ENCODE results near the gene STK16. TPM values are rescaled to one million over a fixed set of nuclear protein-coding genes. Genes with fewer than 3 reads are reported as not detected.

STK16 gene
- total and polyA plus RNA-seq, 2 of the 13 experiments (the other 11 are each of a cell fraction or from before 2014, with no cell fraction given): 28.0 to 50.9 TPM

GRCh38 chr2:219249203-219249980 lies 4.1 kb downstream of the STK16 start (continued):
- TF ChIP-seq ZMYM4 (CRISPR knock-in tag; IDR thresholded peaks at IDR 0.05) (peak; percentile 57; the same call in 1 of the 2 replicates), ZSCAN30 (CRISPR knock-in tag; IDR thresholded peaks at IDR 0.05) (no peak), U2AF2 (IDR thresholded peaks at IDR 0.05; ENCODE audit: low read depth, low read length) (no peak), ELF4 (CRISPR knock-in tag; IDR thresholded peaks at IDR 0.05; ENCODE audit: borderline replicate concordance) (peak; percentile 93), FOXC1 (CRISPR knock-in tag; IDR thresholded peaks at IDR 0.05; ENCODE audit: borderline replicate concordance) (0 out of 2 replicates have a peak, but pooled peaks have one; percentile 65), XBP1 (CRISPR knock-in tag; IDR thresholded peaks at IDR 0.05) (no peak), SNAPC2 (CRISPR knock-in tag; IDR thresholded peaks at IDR 0.05) (peak; percentile 95), DMAP1 (CRISPR knock-in tag; IDR thresholded peaks at IDR 0.05) (peak; percentile 57; the same call in 1 of the 2 replicates), MAFG (CRISPR knock-in tag; IDR thresholded peaks at IDR 0.05) (no peak), EZH2 (conservative IDR thresholded peaks at IDR 0.05; ENCODE audit: low read depth, low read length) (no peak), ZNF556 (CRISPR knock-in tag; IDR thresholded peaks at IDR 0.05; ENCODE audit: borderline replicate concordance) (peak; percentile 91), AGO2 (optimal IDR thresholded peaks at IDR 0.05; ENCODE audit: low read depth, low read length) (no peak), GTF2F1 (IDR thresholded peaks at IDR 0.05; ENCODE audit: low read length) (no peak), PAXIP1 (CRISPR knock-in tag; conservative IDR thresholded peaks at IDR 0.05) (peak; percentile 97), ZNF350 (CRISPR knock-in tag; IDR thresholded peaks at IDR 0.05; ENCODE audit: borderline replicate concordance, low read depth) (peak; percentile 66; the same call in 1 of the 2 replicates), ZFP36L2 (CRISPR knock-in tag; IDR thresholded peaks at IDR 0.05) (no peak), ZFAT (CRISPR knock-in tag; conservative IDR thresholded peaks at IDR 0.05) (no peak), ZBTB21 (CRISPR knock-in tag; IDR thresholded peaks at IDR 0.05) (peak; percentile 31), NFKBIZ (CRISPR knock-in tag; IDR thresholded peaks at IDR 0.05) (peak; percentile 62; the same call in 1 of the 2 replicates), SNAPC4 (CRISPR knock-in tag; IDR thresholded peaks at IDR 0.05) (no peak), SNAI1 (CRISPR knock-in tag; IDR thresholded peaks at IDR 0.05; ENCODE audit: borderline replicate concordance) (no peak), HOXA9 (CRISPR knock-in tag; IDR thresholded peaks at IDR 0.05; ENCODE audit: borderline replicate concordance) (no peak), ZNF737 (CRISPR knock-in tag; IDR thresholded peaks at IDR 0.05; ENCODE audit: borderline replicate concordance) (no peak)
